Stimulated activated CD4-positive, alpha-beta T cell treated with anti-CD3 and anti-CD28 coated beads, TNF-alpha, amount 100 ng/mL, for 4 hours (primary cell): ENCODE results near the gene NNT.
A peak's percentile ranks its signal among the peaks of the same experiment; 100 is the strongest.
"Not testable (repeated sequence)": the region's sequence is repeated elsewhere in the genome, so short reads cannot be mapped to it uniquely, and the experiment has no call there.

Experiments
- DNase-seq, 3 experiments: peaks; one replicate each; pipeline ENCODE4 v3.0.0-alpha.2; 2020; ENCODE audit warnings: low read depth in 3 of 3

The NNT gene

DNA sequence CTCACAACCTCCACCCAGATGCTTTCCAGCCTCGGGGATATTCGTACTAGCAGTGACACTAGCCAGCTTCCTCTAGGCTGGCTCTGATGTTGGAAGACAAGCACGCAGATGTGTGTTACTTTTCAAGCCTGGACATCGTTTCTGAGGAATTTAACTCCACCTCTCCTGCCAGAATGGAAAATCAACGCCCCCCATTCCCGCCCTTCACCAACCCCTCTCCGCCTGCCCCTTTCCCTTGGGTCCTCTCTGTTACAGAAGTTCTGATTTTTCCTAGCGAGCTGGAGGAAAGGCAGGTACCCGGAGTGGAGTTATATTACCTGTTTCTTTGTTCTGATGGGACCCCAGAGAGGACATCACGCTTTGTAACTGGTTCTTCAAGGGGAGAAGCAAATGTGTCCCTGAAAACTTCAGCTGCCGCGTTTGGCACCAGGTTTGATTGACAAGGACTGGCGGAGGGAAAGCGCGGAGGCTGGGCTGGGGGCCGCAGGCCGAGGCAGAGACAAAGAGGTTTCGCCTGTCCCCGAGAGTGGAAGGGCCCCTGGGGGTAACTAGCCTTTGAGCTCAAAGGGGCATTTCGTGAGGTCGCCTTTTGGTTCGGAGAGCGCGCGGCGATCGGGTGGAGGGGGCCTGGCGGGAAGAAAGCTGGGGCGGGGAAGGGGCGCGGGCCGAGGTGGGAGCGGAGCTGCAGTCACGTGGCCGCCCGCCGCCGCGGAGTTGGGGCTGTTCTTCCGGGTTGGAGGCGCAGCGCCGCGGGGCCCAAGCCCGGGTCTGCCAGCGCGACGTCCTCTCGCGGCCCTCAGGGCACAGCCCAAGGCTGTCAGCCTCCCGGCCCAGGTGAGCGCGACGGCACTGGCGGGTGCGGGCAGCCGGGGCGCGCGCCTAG, at the start of gene NNT:
Gene NNT, plus strand, starts transcription at position 720 of the 883 bp plus-strand sequence. CDS start 6,016 bp downstream, outside the sequence.
- DNase-seq: peak; percentile 48 to 67 (median 61)

DNA sequence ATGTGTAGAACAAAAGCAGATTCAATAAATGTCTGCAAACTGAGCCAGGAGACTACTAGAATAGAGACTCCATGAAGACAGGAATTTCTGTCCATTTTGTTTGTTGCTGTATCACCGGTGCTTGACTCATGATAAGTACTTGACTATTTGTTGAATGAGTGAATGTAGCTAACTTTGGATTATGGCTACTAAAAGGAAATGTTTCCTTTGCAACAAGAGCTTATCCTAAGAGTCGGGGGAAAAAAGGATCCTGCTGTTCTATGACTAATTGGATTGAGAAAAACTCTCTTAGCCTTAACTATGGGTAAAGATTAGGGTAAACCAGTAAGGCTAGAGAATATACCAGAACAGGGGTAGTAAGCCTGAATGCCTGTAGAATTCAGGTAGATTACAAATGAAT, 49.6 kb upstream of the NNT start:
- DNase-seq: no peak

DNA sequence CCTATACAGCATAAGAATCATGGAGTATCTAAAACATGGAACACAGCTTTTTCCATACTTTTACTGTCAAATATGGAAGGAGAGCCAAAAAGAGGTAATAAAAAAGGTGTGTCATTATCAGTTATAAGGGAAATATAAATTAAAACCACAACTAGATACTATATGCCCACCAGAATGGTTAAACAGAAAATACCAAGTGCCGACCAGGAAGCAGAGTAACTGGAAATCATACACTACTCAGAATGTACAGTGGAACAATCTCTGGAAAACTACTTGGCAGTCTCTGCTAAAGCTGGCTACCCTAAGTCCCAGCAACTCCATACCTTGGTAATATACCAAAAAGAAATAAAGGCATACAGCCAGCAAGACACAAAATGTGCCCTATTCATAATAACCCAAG, 48.5 kb upstream of the NNT start:
- DNase-seq: no peak

- peak; percentile 26 to 44 (median 35) for DNase-seq
These were observed 46.9 kb upstream of the NNT start for GRCh38 chr5:43555895-43556606.

DNA sequence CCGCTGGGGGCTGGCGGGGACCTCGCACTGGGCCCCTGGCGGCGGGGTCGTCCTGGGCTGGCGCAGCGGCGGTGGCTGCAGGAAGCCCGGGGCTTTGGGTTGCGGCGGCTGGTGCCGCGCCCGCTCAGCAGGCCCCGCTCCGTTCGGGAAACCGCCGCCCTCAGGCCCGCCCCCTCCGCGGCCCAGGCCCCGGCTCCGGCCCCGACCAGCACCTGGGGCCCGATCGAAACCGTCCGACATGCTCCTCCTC, 46.4 kb upstream of the NNT start:
- not testable (repeated sequence) for DNase-seq

DNA sequence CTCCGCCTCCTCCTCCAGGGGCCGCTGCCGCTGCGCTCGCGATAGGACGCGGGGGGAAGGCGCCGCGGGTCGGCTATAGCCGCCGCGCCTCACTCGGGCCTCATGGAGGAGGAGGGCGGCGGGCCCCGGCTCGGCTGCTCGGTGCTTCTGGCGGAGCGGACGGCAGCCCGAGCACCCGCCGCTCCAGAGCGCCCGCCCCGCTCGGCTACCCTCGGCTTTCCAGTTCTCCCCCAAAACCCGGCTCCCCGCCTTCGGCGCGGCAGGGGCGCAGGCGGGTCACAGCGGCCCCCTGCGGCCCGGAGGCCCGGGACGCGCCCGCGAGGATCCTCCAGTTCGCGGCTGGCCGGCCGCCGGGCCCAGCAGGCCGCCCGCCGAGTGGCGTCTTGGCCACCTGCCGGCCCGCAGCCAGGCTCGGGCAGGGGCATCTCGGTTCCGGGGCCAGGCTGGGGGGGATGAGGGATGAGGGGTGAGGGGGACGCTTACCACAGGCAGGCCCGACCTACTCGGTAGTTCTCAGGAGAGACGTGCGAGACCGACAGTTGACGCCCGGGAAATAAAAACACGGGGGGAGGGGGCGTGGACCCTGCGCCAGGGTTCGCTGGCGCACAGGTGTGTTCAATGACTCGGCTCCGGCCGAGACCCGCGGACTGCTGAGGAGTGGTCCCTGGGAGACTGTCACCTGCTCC, 46.0 kb upstream of the NNT start, which contains the start of gene PAIP1:
Gene PAIP1, minus strand, starts transcription at position 221 of the 686 bp plus-strand sequence. CDS start 231 bp downstream, outside the sequence.
- DNase-seq: peak; percentile 56 to 72 (median 72)

DNA sequence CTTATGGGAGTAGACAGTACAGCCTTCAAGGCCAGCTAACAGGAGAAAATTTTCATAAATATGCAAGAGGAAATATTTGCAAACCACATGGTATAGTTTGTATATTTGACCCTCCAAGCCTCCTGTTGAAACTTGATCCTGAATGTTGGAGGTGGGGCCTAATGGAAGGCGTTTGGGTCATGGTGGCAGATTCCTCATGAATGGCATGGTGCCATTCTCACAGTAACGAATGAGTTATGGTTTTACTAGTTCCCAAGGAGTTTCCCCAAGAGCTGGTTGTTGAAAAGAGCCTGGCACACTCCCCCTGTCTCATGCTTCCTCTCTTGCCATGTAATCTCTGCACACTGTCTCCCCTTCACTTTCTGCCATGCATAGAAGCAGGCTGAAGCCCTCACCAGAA, 42.9 kb upstream of the NNT start:
- DNase-seq: no peak

DNA sequence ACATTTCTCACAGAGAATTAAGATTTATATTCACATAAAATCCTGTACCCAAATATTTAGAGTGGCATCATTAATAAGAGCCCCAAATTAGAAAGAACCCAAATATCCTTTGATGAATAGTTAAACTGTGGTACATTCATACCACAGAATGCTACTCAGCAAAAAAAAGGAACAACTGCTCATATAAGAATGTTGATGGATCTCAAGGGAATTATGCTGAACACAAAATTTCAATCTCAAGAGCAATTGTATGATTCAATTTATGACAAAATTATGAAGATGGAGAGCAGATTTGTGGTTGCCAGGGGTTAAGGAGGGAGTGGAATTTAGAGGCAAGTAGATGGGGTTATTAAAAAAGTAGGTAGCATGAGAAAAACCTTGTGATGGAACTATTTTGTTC, 41.6 kb upstream of the NNT start:
- DNase-seq: no peak

- no peak for DNase-seq
These were observed 39.7 kb upstream of the NNT start for GRCh38 chr5:43563321-43563720.

DNA sequence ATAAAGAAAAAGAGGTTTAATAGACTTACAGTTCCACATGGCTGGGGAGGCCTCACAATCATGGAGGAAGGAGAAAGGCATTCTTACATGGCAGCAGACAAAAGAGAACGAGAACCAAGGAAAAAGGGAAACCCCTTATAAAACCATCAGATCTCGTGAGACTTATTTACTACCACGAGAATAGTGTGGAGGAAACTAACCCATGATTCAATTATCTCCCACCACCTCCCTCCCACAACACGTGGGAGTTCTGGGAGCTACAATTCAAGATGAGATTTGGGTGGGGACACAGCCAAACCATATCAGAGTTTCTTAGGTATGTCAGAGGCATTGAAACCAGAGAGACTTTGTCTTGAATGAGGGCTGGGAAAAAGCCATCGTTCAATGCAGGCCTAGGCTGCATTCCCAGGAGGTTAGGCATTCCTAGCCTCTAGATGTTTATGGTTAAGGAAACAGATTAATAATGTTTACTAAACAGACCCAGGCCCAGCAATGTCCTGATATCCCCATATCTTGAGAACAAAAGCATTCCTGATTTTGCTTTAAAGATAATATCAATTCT, 38.6 kb upstream of the NNT start:
- no peak for DNase-seq

DNA sequence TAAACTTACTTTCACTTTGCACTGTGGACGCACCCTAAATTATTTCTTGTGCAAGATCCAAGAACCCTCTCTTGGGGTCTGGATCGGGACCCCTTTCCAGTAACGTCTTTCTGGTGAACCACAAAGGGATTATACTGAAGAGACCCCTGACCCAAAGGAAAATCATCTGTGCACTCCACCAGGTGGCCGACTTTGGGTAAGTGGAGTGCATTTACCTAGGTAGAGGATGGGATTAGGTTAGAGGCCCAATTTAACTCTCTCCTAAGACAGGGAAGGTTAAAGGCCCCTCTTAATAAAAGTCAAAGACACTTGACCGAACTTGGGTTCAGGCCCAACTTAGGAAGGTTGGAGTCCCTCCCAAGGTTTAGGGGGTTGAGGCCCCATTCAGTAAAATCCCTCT, 37.9 kb upstream of the NNT start:
- DNase-seq: no peak

GRCh38 chr5:43567967-43568366, 35.0 kb upstream of the NNT start:
- DNase-seq: no peak

GRCh38 chr5:43569236-43569746, 33.7 kb upstream of the NNT start:
- no peak for DNase-seq

- DNase-seq: no peak
These were observed 32.4 kb upstream of the NNT start for GRCh38 chr5:43570450-43571158.

- DNase-seq: no peak
These were observed 31.7 kb upstream of the NNT start for GRCh38 chr5:43571237-43571636.

DNA sequence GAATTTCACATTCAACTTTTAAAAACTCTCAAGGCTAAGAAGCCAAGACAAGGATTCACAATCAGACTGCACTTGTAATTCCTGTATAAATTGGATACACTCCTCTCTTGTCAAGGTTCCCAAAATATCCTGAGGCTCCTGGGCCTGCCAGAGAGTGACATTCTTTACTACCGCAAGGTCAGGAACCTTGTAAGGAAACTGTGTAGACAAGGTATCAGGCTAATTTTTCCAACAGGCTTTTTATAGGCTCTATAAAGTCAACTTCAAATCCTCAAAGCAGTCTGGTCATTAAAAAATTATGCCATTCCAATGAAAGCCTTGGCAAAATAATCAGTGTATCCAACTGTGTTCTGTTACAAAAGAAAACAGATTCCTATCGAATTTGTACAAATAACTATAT, 30.6 kb upstream of the NNT start:
- DNase-seq: no peak

- no peak for DNase-seq
These were observed 29.9 kb upstream of the NNT start for GRCh38 chr5:43573058-43573457.

DNA sequence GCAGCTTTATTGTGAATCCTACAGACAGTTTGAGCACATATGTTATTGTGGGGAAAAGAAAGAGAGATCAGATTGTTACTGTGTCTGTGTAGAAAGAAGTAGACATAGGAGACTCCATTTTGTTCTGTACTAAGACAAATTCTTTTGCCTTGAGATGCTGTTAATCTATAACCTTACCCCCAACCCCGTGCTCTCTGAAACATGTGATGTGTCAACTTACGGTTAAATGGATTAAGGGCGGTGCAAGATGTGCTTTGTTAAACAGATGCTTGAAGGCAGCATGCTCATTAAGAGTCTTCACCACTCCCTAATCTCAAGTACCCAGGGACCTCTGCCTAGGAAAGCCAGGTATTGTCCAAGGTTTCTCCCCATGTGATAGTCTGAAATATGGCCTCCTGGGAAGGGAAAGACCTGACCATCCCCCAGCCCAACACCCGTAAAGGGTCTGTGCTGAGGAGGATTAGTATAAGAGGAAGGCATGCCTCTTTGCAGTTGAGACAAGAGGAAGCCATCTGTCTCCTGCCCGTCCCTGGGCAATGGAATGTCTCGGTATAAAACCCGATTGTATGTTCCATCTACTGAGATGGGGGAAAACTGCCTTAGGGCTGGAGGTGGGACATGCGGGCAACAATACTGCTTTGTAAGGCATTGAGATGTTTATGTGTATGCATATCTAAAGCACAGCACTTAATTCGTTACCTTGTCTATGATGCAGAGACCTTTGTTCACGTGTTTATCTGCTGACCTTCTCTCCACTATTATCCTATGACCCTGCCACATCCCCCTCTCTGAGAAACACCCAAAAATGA, 22.4 kb upstream of the NNT start:
- not testable (repeated sequence) for DNase-seq

DNA sequence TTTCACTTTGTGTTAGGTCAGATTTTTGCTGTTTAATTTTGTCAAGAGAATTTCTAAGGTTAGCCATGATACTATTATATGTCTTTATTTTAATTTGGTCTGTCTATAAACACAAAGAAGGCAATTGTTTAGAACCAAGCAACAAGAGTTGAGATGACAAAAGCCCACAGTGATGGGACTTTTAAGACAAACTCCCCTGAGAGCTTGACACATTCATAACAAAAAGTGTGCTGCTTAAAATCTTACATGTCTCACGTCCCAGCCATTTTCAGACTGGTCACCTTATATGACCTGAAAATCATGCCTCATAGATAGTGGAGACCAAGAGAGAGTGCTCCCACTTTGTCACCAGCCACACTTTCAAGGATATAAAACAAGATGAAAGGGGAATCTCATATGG, 21.6 kb upstream of the NNT start:
- no peak for DNase-seq
